Cardiac muscle cell (in vitro differentiated cells and primary cell): ENCODE results near the gene MRGPRF. TPM values are rescaled to one million over a fixed set of nuclear protein-coding genes. Genes with fewer than 3 reads are reported as not detected.

ENCODE experiments used
- DNase-seq, 2 donors: peaks; one replicate each; pipeline versions ENCODE4 v3.0.0 to v3.0.0-alpha.2; 2010 to 2017; ENCODE audit warnings: low read depth in 1 of 2, low spot score in 1 of 2
- H3K27ac ChIP-seq: fragments of 200-600 bp; sonication (generic); 2 replicates; pipeline ENCODE4 v1.5.1; 2016
- H3K27me3 ChIP-seq: fragments of 200-600 bp; sonication (generic); 2 replicates; pipeline ENCODE4 v1.6.0; 2016; ENCODE audit warnings: control low read depth
- H3K36me3 ChIP-seq: fragments of 200-600 bp; sonication (generic); 2 replicates; pipeline ENCODE4 v1.5.1; 2016; ENCODE audit warnings: control low read depth
- H3K4me1 ChIP-seq: fragments of 200-600 bp; sonication (generic); 2 replicates; pipeline ENCODE4 v1.8.1; 2017; ENCODE audit warnings: low read depth, mild to moderate bottlenecking, mixed run types
- H3K4me3 ChIP-seq: fragments of 200-600 bp; sonication (generic); 2 replicates; pipeline ENCODE4 v1.5.1; 2016; ENCODE audit warnings: mild to moderate bottlenecking
- H3K9me3 ChIP-seq: fragments of 200-600 bp; sonication (generic); 2 replicates; pipeline ENCODE4 v1.5.1; 2017; ENCODE audit warnings: low read depth, mild to moderate bottlenecking, control low read depth
- polyA plus RNA-seq: library from polyadenylated mRNA; unstranded; fragments of >200 nt; fragmentation: Nextera tagmentation; extraction: Ambion mirVana; gene quantifications from 2 replicates; pipeline ENCODE4 v1.2.1, GENCODE V29; 2016
- total RNA-seq: library from RNA; depleted of rRNA; stranded (reverse); fragments of >200 nt; gene quantifications from 2 replicates; pipeline ENCODE4 v1.2.3, GENCODE V29; 2016
- TF ChIP-seq, protein P1 (sequence below): IDR thresholded peaks from 2 replicates; pipeline ENCODE4 v1.5.1; 2012; ENCODE audit warnings: low read depth, mild to moderate bottlenecking, low read length

MRGPRF gene
- total and polyA plus RNA-seq, 2 experiments from 2014 or later = 9.3 to 13.8 TPM

DNA sequence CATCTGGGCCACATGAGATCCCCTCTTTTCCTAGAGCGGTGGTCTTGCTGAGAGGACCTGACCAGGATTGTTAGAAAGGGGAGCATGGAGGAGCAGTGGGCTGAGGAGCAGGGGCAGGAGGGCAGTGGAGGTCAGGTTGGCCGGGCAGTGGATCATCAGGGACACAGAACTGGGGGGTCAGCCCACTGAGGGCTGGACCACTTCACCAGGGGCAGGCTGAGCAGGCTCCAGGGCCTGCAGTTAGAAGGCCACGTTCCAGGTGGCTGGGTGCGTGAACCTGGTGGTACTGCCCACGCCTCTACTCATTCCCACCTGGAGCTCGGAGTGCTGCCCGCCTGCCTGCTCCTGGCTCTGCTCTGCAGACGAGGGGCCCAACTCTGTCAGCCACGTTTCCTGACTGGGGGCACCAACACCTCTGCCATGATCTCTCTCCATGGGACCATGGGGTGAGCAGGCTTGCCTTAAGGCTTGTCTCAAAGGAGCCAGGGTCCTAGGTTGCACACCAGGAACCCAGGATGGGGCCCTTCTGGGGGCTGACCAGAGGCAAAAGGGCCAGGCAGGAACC, 9.7 kb downstream of the MRGPRF start:
- no peak overlapping the region for H3K4me3 ChIP-seq
- peaks cover 12% of the 10 kb centered on the region for H3K4me1 ChIP-seq
- TF ChIP-seq, protein P1, sequence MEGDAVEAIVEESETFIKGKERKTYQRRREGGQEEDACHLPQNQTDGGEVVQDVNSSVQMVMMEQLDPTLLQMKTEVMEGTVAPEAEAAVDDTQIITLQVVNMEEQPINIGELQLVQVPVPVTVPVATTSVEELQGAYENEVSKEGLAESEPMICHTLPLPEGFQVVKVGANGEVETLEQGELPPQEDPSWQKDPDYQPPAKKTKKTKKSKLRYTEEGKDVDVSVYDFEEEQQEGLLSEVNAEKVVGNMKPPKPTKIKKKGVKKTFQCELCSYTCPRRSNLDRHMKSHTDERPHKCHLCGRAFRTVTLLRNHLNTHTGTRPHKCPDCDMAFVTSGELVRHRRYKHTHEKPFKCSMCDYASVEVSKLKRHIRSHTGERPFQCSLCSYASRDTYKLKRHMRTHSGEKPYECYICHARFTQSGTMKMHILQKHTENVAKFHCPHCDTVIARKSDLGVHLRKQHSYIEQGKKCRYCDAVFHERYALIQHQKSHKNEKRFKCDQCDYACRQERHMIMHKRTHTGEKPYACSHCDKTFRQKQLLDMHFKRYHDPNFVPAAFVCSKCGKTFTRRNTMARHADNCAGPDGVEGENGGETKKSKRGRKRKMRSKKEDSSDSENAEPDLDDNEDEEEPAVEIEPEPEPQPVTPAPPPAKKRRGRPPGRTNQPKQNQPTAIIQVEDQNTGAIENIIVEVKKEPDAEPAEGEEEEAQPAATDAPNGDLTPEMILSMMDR = no peak
- no peaks in the 10 kb centered on the region for H3K36me3 ChIP-seq
- no peak overlapping the region for H3K27ac ChIP-seq
- DNase-seq = no peak
- no peaks in the 10 kb centered on the region for H3K9me3 ChIP-seq
- H3K27me3 ChIP-seq = no peaks in the 10 kb centered on the region

DNA sequence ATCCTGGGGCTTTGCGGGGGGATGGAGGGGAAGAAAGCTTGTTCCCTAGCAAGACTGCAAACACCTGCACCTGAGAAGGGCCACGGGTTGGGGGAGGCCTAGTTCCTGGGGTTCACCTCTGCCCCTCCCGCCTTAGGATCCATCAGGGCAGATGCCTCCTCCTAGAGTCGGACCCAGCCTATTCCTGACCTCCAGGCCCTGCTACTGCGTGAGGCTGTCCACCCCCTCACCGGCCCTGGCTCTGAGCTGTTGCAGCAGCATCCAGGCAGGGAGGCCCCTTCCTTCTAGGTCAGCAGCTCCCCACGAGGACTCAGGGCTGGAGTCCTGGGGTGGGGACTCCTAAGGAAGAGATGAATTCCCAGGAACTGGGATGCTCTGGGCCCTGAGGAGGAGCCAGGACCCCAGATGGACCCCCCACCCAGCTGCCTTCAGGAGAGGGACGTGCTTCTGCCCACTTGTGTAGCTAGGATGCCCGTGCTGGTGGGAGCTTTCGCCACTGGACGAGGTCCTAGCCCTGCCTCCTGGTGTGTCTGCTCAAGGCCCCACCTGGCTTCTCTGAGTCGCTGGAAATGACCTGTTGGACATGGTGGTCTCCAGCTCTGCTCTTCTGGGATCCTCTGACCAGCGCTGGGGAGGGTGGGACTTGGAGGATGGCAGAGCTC, 10.3 kb downstream of the MRGPRF start:
- H3K27me3 ChIP-seq = no peaks in the 10 kb centered on the region
- H3K36me3 ChIP-seq = no peaks in the 10 kb centered on the region
- peaks cover 15% of the 10 kb centered on the region for H3K4me1 ChIP-seq
- no peak for DNase-seq
- no peak overlapping the region for H3K27ac ChIP-seq
- TF ChIP-seq, protein P1 = no peak
- H3K9me3 ChIP-seq = no peaks in the 10 kb centered on the region
- H3K4me3 ChIP-seq = no peak overlapping the region

DNA sequence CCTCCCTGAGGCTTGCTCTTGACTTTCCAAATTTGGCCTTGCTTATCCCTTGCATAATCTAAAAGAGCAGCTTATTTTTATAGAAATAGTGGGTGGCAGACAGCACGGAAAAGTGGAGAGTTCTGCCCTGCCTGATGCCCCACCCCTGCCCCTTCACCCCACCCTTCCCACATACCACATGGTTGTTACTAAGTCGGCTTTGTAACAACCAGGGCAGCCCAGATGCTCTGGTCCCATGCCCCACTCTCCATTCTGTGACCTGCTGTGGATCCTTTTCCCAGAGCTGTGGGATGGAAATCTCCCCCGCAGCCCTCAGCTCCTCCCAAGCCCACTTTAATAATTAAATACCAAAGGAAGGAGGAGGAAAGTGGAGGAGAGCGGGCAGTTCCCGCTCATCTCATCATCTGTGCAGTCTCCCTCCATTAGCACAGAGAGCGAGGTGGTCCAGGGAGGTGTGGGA, 10.9 kb downstream of the MRGPRF start:
- no peak for DNase-seq
- H3K4me3 ChIP-seq = no peak overlapping the region
- no peaks in the 10 kb centered on the region for H3K36me3 ChIP-seq
- TF ChIP-seq, protein P1 = no peak
- H3K27ac ChIP-seq = no peak overlapping the region
- no peaks in the 10 kb centered on the region for H3K27me3 ChIP-seq
- peaks cover 15% of the 10 kb centered on the region for H3K4me1 ChIP-seq
- no peaks in the 10 kb centered on the region for H3K9me3 ChIP-seq

DNA sequence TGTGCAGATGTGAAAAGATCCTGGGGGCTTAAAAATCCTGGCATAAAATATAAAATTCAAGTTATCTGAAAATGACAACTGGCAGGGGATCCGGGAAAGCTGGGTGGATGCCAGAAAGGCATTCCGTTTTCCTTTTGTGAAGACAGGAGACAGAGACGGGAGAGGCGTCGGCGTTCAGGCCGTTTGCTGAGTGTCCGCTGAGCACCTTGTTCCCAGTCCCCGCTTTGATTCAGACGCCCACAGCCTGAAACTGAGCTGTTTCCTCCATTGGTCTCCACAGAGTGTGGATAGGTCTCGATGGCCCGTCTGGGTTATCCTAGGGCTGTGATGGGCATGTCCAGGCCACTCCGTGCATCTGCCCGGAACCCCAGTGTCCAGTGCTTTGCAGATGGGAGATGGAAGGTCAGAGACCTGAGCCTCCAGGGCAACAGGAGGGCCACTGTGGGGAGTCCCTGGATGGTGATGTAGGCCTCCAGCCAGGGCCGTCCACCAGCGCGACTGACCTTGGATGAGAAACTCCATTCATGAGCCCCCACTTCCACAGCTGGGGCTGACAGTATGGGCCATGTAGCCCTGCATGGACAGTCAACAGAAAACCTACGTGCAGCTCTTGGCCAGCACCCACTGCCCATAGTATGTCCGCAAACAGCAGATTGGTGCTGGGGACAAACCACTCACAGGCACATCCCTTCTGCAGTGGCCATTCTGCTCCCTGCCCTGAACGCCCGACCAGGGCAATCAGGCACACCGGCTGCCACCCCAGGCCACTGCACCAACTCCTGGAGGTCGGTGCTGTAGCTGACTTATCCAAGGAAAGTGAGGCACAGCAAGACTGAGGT, 11.6 kb downstream of the MRGPRF start:
- Histone ChIP-seq H3K27ac (peak overlapping the region; percentile 37), H3K4me1 (peaks cover 15% of the 10 kb centered on the region), H3K36me3 (no peaks in the 10 kb centered on the region), H3K27me3 (no peaks in the 10 kb centered on the region), H3K4me3 (no peak overlapping the region), H3K9me3 (no peaks in the 10 kb centered on the region)
- TF ChIP-seq, protein P1 = no peak
- DNase-seq = no peak

DNA sequence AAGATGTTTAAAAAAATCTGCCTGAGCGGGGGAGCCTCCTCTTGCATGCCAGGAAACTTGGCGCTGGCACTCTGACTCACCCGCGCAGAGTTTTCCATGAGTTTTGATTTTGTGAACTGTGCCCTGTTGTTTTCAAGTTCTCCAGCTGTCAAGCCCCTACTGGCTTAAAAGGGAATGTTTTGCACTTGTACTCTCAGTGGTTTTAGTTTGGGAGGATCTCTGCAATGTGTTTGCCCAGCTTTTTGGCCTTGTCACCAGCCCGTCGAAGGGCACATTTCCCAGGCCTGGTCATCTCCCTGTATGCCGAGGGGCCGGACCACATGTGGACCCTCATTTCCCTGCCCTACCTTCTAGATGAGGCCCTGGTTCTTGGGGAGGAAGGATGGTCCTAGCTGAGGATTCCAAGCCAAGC, 12.2 kb downstream of the MRGPRF start:
- TF ChIP-seq, protein P1 = peak; percentile 68
- Histone ChIP-seq H3K36me3 (no peaks in the 10 kb centered on the region), H3K27me3 (no peaks in the 10 kb centered on the region), H3K9me3 (no peaks in the 10 kb centered on the region), H3K4me1 (peaks cover 15% of the 10 kb centered on the region), H3K4me3 (no peak overlapping the region), H3K27ac (peak overlapping the region; percentile 37)
- DNase-seq = peak in 1 of 2 donors; percentile 87
